Common myeloid progenitor, CD34-positive (primary cell): ENCODE results near the gene GNA12.
"Not testable (repeated sequence)": the region's sequence is repeated elsewhere in the genome, so short reads cannot be mapped to it uniquely, and the experiment has no call there.

Source experiments
- CTCF ChIA-PET: fragments of 350-600 bp; sonication (Branson Sonifier 250); formaldehyde crosslinking; loops from one replicate; lab custom pipeline; 2021; ENCODE audit warnings: antibody characterized with exemption; lab: Charles Lee
- POLR2A ChIA-PET: fragments of 350-600 bp; sonication (Branson Sonifier 250); formaldehyde crosslinking; loops from one replicate; lab custom pipeline; 2021; ENCODE audit warnings: antibody characterized with exemption; lab: Charles Lee
- DNase-seq, 3 donors: peaks; one replicate each; pipeline versions ENCODE4 v3.0.0 to v3.0.0-alpha.2; 2013
- H3K27ac ChIP-seq, 2 experiments: 1 replicate in 1 of 2; 2 replicates in 1 of 2; pipeline ENCODE4 v1.7.0; 2013; ENCODE audit warnings: inconsistent platforms in 2 of 2, low read length in 2 of 2, mild to moderate bottlenecking in 2 of 2, low read depth in 1 of 2, moderate library complexity in 1 of 2; ENCODE audit not compliant: severe bottlenecking in 2 of 2, insufficient read depth in 1 of 2, poor library complexity in 1 of 2
- H3K27me3 ChIP-seq, 5 experiments: replicated peaks in 2 of 5; 1 replicate in 3 of 5; 2 replicates in 2 of 5; pipeline versions ENCODE4 v1.6.1 to v1.7.0; 2013; ENCODE audit warnings: low read length in 4 of 5, mild to moderate bottlenecking in 2 of 5, moderate library complexity in 2 of 5, inconsistent platforms in 1 of 5; ENCODE audit not compliant: insufficient read depth in 5 of 5, control insufficient read depth in 4 of 5
- H3K36me3 ChIP-seq, 4 experiments: 1 replicate in 2 of 4; 2 replicates in 2 of 4; pipeline versions ENCODE4 v1.6.1 to v1.7.0; 2013; ENCODE audit warnings: low read length in 3 of 4, control low read depth in 1 of 4, mild to moderate bottlenecking in 1 of 4; ENCODE audit not compliant: control insufficient read depth in 4 of 4, insufficient read depth in 4 of 4
- H3K4me1 ChIP-seq, 4 experiments: 1 replicate in 3 of 4; 2 replicates in 1 of 4; pipeline versions ENCODE4 v1.6.1 to v1.7.1; 2013; ENCODE audit warnings: low read length in 3 of 4, mild to moderate bottlenecking in 3 of 4, control low read depth in 1 of 4, inconsistent platforms in 1 of 4, moderate library complexity in 1 of 4; ENCODE audit not compliant: control insufficient read depth in 4 of 4, insufficient read depth in 4 of 4; ENCODE audit errors: control extremely low read depth in 1 of 4
- H3K4me3 ChIP-seq, 7 experiments: 1 replicate in 4 of 7; 2 replicates in 3 of 7; pipeline versions ENCODE4 v1.5.1 to v1.7.0; 2013; ENCODE audit warnings: mild to moderate bottlenecking in 7 of 7, low read length in 6 of 7, moderate library complexity in 6 of 7, inconsistent platforms in 2 of 7, low read depth in 2 of 7, control low read depth in 1 of 7; ENCODE audit not compliant: insufficient read depth in 4 of 7, control insufficient read depth in 1 of 7; ENCODE audit errors: extremely low read depth in 1 of 7
- H3K9me3 ChIP-seq, 5 experiments: 1 replicate in 4 of 5; 2 replicates in 1 of 5; pipeline versions ENCODE4 v1.6.1 to v1.7.1; 2013; ENCODE audit warnings: low read length in 4 of 5, mild to moderate bottlenecking in 2 of 5, inconsistent platforms in 1 of 5, low read depth in 1 of 5, moderate library complexity in 1 of 5; ENCODE audit not compliant: control insufficient read depth in 4 of 5, insufficient read depth in 2 of 5; ENCODE audit errors: control extremely low read depth in 1 of 5
- WGBS: methylation state at CpG from one replicate; pipeline ENCODE4 v1.1.5; 2013; ENCODE audit not compliant: insufficient coverage; 5-methylcytosine and 5-hydroxymethylcytosine counted together

Gene GNA12

GRCh38 chr7:2737771-2738540, 106.2 kb downstream of the GNA12 start:
- ChIA-PET POLR2A (interaction anchor here (0.6 to 5.5 kb wide), 9 partner anchors 13 to 220 kb away, joined by 3 to 105 read pairs (median 4); no protein-coding TSS in a partner anchor), CTCF (interaction anchor here (0.5 to 23.9 kb wide), 12 partner anchors 19 to 156 kb away, joined by 3 to 441 read pairs (median 3); no protein-coding TSS in a partner anchor)
- H3K27ac ChIP-seq: peak overlapping the region; percentile 79 to 85
- no peaks in the 10 kb centered on the region for H3K27me3 ChIP-seq
- H3K4me3 ChIP-seq: peak overlapping the region in 4 of 7 experiments; percentile 2 to 58 (median 26)
- WGBS: 2% methylated on average over 7 of the region's 18 CpGs
- no peaks in the 10 kb centered on the region for H3K9me3 ChIP-seq
- H3K4me1 ChIP-seq: peaks cover 15 to 69% (median 66%) of the 10 kb centered on the region in 4 experiments
- peak; percentile 79 to 92 (median 90) for DNase-seq
- H3K36me3 ChIP-seq: peaks cover 0 to 23% (median 4%) of the 10 kb centered on the region in 4 experiments

GRCh38 chr7:2737005-2737743, 106.9 kb downstream of the GNA12 start:
- Histone ChIP-seq H3K36me3 (peaks cover 0 to 23% (median 7%) of the 10 kb centered on the region in 4 experiments), H3K27ac (peak overlapping the region; percentile 98 to 99), H3K4me1 (peaks cover 15 to 77% (median 73%) of the 10 kb centered on the region in 4 experiments), H3K4me3 (peak overlapping the region in 2 of 7 experiments; percentile 14 to 20)
- H3K9me3 ChIP-seq, H3K27me3 ChIP-seq, DNase-seq: not testable (repeated sequence)
- CTCF ChIA-PET: interaction anchor here (0.5 to 23.9 kb wide), 14 partner anchors 13 to 157 kb away, joined by 3 to 441 read pairs (median 4); no protein-coding TSS in a partner anchor
- WGBS: 97% methylated on average over 5 of the region's 15 CpGs
- POLR2A ChIA-PET: interaction anchor here (0.6 to 5.5 kb wide), 5 partner anchors 19 to 187 kb away, joined by 3 to 105 read pairs (median 6); no protein-coding TSS in a partner anchor

GRCh38 chr7:2736411-2736914, 107.6 kb downstream of the GNA12 start:
- WGBS: 30% methylated on average over 10 of the region's 17 CpGs
- Histone ChIP-seq H3K27me3 (no peaks in the 10 kb centered on the region), H3K27ac (peak overlapping the region; percentile 98 to 99), H3K4me3 (peak overlapping the region in 2 of 7 experiments; percentile 14 to 20), H3K36me3 (peaks cover 0 to 28% (median 8%) of the 10 kb centered on the region in 4 experiments), H3K4me1 (peaks cover 16 to 83% (median 80%) of the 10 kb centered on the region in 4 experiments), H3K9me3 (no peaks in the 10 kb centered on the region)
- ChIA-PET POLR2A (interaction anchor here (0.6 to 5.5 kb wide), 5 partner anchors 18 to 188 kb away, joined by 3 to 105 read pairs (median 6); no protein-coding TSS in a partner anchor), CTCF (interaction anchor here (0.7 to 23.9 kb wide), 11 partner anchors 14 to 128 kb away, joined by 3 to 441 read pairs (median 4); no protein-coding TSS in a partner anchor)
- DNase-seq: peak; percentile 64 to 93 (median 89)

GRCh38 chr7:2735744-2736143, 108.4 kb downstream of the GNA12 start:
- ChIA-PET POLR2A (interaction anchor here (0.6 to 5.5 kb wide), 12 partner anchors 18 to 214 kb away, joined by 3 to 105 read pairs (median 6); no protein-coding TSS in a partner anchor), CTCF (interaction anchor here (0.7 to 23.9 kb wide), 14 partner anchors 16 to 129 kb away, joined by 3 to 441 read pairs (median 4); no protein-coding TSS in a partner anchor)
- 82% methylated on average over 9 of the region's 13 CpGs for WGBS
- no peak for DNase-seq
- H3K9me3 ChIP-seq: no peaks in the 10 kb centered on the region
- H3K27me3 ChIP-seq: no peaks in the 10 kb centered on the region
- H3K4me3 ChIP-seq: peak overlapping the region in 1 of 7 experiments; percentile 28
- peak overlapping the region; percentile 98 to 99 for H3K27ac ChIP-seq
- H3K4me1 ChIP-seq: peaks cover 17 to 90% (median 84%) of the 10 kb centered on the region in 4 experiments
- H3K36me3 ChIP-seq: peaks cover 6 to 31% (median 14%) of the 10 kb centered on the region in 4 experiments

GRCh38 chr7:2734751-2735571, 109.1 kb downstream of the GNA12 start:
- 1% methylated on average over 26 of the region's 33 CpGs for WGBS
- Histone ChIP-seq H3K4me1 (peaks cover 17 to 98% (median 86%) of the 10 kb centered on the region in 4 experiments), H3K27ac (peak overlapping the region; percentile 98 to 99), H3K27me3 (no peaks in the 10 kb centered on the region), H3K9me3 (no peaks in the 10 kb centered on the region), H3K4me3 (peak overlapping the region in 3 of 7 experiments; percentile 26 to 39 (median 31)), H3K36me3 (peaks cover 7 to 33% (median 18%) of the 10 kb centered on the region in 4 experiments)
- DNase-seq: peak; percentile 96 to 100 (median 99)
- CTCF ChIA-PET: interaction anchor here (0.7 to 23.9 kb wide), 16 partner anchors 16 to 130 kb away, joined by 3 to 441 read pairs (median 4); no protein-coding TSS in a partner anchor
- POLR2A ChIA-PET: interaction anchor here (0.6 to 5.5 kb wide), 19 partner anchors 9 to 213 kb away, joined by 3 to 105 read pairs (median 5); no protein-coding TSS in a partner anchor
